Activated gamma-delta T cell treated with anti-CD3 and anti-CD28 coated beads, Interleukin-2, amount 50 U/mL, for 16 hours (primary cell): ENCODE data around the gene YJU2.
A peak's percentile ranks its signal among the peaks of the same experiment; 100 is the strongest.
"Not testable (repeated sequence)": the region's sequence is repeated elsewhere in the genome, so short reads cannot be mapped to it uniquely, and the experiment has no call there.

Experiments used
- DNase-seq: peaks from one replicate; pipeline ENCODE4 v3.0.0-alpha.2; 2020; ENCODE audit warnings: low read depth

The YJU2 gene

GRCh38 chr19:4246767-4247593, at the start of gene YJU2:
YJU2 (plus strand) TSS chr19:4247080; CDS start chr19:4247147, 67 bp downstream.
- DNase-seq = peak; percentile 98

DNA sequence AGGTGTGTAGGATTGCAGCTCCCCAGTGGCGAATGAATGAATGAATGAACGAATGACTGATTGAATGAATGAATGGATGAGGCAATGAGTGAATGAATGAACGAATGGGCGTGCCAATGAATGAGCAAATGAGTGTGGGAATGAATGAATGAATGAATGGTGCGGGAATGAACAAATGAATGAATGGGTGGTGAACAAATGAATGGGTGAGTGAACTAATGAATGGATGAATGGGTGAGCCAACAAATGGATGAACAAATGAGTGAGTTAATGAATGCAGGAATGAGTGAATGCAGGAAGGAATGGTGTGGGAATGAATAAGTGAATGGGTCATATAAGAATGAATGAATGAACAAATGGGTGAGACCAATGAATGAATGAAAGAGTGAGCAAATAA, 49.7 kb upstream of the YJU2 start:
- no peak for DNase-seq

GRCh38 chr19:4197625-4198466, 49.0 kb upstream of the YJU2 start:
- no peak for DNase-seq

- DNase-seq = no peak
Observed at GRCh38 chr19:4198467-4199126, 48.3 kb upstream of the YJU2 start.

GRCh38 chr19:4199699-4200293, 47.1 kb upstream of the YJU2 start:
- DNase-seq = no peak

DNA sequence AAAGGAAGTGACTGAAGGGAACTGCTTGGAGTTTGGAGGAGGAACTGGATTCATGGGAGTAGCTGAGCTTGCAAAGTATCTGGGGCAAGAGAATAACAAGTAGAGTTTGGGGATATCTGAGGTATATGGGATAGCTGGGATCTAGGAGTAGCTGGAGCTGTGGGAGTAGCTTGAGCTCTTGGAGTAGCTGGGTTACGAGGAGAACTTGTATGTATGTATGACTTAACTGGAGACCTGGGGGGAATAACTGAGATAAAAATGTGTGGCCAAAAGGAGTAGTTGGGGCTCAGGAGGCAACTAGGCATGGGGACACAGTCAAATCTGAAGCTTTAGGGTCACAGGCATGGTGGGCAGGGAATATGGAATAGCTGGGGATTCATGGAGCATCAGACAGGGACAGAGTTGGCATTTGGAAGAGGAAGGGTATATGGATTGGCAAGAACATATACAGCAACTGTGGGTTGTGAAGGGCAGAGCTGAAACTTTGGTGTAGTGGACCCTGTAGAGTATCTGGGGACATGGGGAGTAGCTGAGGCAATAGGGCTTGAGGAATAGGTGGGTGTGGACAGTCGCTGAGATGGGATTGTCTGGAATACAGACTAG, 45.8 kb upstream of the YJU2 start:
- no peak for DNase-seq

- DNase-seq = no peak
Observed at GRCh38 chr19:4201798-4202197, 45.1 kb upstream of the YJU2 start.

- no peak for DNase-seq
Observed at GRCh38 chr19:4206818-4207484, 39.9 kb upstream of the YJU2 start.

GRCh38 chr19:4208385-4209094, 38.3 kb upstream of the YJU2 start:
- no peak for DNase-seq

DNA sequence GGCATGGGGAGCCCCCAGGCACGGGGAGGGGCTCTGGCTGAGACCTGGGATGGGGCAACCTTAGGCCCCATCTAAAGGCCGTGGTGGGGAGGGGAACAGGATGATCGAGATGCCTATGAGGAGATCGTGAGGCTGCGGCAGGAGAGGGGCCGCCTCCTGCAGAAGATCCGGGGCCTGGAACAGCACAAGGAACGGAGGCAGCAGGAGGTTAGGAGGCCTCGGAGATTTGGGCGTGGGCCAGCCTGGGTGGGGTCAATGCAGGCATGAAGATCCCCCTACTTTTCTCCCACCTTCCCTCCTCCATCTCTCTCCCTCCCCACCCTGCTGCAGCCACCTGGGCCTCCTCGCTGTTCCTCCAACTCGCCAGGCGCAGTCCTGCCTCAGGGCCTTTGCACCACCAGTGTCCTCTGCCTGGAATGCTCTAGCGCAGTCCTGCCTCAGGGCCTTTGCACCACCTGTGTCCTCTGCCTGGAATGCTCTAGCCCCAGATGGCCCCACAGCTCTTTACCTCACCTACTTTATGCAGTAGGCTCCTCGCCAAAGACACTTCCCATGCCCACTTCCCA, 36.6 kb upstream of the YJU2 start:
- DNase-seq = no peak

DNA sequence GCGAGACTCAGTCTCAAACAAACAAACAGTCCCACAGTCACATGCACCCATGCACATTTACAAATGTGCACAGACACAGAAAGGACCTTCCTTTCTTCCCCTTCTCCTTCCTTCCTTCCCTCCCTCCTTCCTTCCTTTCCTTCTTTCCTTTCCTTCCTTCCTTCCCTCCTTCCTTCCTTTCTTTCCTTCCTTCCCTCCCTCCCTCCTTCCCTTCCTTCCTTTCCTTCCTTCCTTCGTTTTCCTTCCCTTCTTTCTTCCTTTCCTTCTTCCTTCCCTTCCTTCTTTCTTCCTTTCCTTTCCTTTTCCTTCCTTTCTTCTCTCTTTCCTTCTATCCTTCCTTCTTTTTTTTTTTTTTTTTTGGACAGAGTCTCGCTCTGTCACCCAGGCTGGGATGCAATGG, 33.8 kb upstream of the YJU2 start:
- DNase-seq = no peak

DNA sequence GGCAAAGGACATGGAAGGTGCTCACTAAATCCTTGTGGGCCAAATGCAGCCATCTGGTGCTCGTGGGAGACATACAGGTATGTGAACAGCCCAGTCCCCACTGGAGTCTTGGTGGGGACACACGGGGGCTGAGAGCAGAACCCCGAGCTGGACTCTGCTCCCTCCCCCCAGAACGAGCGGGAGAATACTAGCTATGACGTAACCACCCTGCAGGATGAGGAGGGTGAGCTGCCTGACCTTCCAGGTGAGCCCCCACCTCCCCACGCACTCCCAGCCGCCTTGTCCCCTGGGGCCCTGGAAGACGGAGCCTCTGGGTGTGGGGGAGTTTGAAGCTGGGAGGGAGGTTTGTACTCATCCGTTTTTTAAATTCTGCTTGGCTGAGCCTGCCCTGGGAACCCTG, 31.1 kb upstream of the YJU2 start:
- DNase-seq = no peak

GRCh38 chr19:4216846-4217245, 30.0 kb upstream of the YJU2 start:
- DNase-seq = no peak

DNA sequence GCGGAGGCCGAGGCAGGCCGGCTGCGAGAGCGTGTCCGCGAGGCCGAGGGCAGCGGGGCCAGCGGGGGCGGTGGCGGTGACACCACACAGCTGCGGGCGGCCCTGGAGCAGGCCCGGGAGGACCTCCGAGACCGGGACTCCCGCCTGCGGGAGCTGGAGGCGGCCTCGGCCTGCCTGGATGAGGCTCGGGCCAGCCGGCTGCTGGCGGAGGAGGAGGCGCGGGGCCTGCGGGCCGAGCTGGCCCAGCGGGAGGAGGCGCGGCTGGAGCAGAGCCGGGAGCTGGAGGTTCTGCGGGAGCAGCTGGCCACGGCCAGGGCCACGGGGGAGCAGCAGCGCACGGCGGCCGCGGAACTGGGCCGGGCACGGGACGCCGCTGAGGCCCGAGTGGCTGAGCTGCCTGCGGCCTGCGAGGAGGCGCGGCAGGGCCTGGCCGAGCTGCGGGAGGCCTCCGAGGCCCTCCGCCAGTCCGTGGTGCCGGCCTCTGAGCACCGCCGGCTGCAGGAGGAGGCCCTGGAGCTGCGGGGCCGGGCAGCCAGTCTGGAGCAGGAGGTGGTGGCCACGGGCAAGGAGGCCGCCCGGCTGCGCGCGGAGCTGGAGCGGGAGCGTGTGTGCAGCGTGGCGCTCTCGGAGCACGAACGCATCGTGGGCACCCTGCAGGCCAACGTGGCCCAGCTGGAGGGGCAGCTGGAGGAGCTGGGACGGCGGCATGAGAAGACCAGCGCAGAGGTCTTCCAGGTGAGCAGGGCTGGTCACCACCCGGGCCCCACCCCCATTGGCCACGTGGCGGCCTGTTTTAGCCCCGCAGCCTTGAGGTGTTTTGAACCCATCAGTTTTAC, 29.2 kb upstream of the YJU2 start:
- no peak for DNase-seq

DNA sequence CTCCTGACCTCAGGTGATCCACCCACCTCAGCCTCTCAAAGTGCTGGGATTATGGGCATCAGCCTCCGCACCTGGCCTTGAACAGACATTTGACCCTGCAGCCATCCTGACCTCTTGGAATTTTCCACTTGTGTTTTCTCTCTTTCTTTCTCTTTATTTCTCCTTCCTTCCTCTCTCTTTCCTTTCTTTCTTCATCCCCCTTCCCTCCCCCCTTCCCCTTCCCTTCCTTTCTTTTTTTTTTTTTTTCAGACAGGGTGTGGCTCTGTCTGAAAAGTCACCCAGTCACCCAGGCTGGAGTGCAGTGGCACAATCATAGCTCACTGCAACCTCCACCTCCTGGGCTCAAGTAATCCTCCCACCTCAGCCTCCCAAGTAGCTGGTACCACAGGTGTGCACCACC, 28.4 kb upstream of the YJU2 start:
- not testable (repeated sequence) for DNase-seq

- DNase-seq = no peak
Observed at GRCh38 chr19:4220188-4220587, 26.7 kb upstream of the YJU2 start.

- DNase-seq = no peak
Observed at GRCh38 chr19:4224470-4224869, 22.4 kb upstream of the YJU2 start.

GRCh38 chr19:4225885-4226284, 21.0 kb upstream of the YJU2 start:
- no peak for DNase-seq

- no peak for DNase-seq
Observed at GRCh38 chr19:4227771-4228170, 19.1 kb upstream of the YJU2 start.
